ENCODE data around the gene PPAN.
A peak's percentile ranks its signal among the peaks of the same experiment; 100 is the strongest.

Gene PPAN, protein sequence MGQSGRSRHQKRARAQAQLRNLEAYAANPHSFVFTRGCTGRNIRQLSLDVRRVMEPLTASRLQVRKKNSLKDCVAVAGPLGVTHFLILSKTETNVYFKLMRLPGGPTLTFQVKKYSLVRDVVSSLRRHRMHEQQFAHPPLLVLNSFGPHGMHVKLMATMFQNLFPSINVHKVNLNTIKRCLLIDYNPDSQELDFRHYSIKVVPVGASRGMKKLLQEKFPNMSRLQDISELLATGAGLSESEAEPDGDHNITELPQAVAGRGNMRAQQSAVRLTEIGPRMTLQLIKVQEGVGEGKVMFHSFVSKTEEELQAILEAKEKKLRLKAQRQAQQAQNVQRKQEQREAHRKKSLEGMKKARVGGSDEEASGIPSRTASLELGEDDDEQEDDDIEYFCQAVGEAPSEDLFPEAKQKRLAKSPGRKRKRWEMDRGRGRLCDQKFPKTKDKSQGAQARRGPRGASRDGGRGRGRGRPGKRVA

DNA sequence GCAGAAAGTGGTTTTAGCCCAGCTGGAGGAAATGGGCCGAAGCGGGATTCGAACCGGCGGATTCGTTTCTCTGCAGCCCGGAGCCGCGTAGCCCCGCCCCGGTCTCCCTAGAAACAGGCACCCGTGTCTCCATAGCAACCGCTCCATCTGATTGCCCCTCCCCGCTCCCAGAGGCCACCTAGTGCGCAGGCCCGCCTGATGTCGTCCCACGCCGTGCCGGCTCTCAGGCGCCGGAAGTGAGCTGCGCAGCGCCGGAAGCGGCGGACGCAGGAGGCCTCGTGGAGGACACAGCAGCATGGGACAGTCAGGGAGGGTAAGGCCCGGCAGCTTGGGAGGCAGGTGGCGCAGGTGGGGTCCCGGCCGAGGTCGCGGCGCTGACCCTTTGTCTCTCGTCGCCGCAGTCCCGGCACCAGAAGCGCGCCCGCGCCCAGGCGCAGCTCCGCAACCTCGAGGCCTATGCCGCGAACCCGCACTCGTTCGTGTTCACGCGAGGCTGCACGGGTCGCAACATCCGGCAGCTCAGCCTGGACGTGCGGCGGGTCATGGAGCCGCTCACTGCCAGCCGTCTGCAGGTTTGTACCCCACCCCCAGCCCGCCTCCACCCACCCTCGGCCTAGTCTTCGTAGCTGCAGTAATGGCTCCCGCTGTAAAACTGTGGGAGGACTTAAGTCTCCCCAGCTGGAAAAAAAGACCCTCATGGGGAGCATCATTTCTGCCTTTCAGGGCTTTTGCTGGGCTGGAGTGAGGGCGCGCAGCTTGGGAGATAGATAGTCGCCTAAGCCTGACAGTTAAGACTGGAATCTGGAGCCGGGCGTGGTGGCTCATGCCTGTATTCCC, at the start of gene PPAN:
Gene PPAN, plus strand, starts transcription at position 263 of the 837 bp plus-strand sequence. Its CDS starts 33 bp downstream, at position 296.
- peak; percentile 69 to 99 (median 94) for DNase-seq

DNA sequence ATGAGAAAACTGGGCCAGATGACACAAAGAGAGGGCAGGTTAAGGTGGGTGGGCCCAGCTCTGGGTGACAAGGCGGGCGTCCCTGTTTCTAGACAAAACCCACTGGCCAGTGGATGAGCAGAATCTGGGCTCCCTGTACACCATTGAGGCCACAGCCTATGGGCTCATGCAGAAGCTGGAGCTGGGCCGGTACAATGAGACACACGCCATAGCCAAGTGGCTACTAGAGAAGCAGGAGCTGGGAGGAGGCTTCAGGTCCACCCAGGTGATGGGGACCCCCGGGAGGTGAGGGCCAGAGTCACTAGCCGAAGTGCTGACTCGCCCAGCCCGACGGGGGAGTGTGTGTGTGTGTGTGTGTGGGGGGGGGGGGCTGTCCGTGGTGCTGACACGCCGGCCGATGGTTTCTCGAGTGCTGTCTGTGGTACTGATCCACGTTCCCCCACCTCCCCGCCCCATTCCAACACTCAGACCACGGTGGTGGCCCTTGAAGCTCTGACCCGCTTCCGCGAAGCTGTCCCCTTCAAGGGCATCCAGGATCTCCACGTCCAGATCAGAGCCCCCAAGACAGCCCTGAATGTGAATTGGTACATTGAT, 44.3 kb upstream of the PPAN start:
- no peak for DNase-seq

DNA sequence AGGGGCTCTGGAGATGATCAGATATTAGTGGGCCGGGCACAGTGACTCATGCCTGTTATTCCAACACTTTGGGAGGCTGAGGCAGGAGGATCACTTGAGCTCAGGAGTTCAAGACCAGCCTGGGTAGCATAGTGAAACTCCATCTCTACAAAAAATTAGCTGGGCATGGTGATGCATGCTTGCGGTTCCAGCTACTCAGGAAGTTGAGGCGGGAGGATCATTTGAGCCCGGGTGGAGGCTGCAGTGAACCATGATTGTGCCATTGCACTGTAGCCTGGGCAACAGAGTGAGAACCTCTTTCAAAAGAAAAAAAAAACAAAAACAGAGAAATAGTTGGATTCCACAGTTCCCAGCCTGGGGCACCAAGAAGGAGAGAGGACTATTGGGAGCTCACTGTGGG, 38.0 kb upstream of the PPAN start:
- DNase-seq: no peak

DNA sequence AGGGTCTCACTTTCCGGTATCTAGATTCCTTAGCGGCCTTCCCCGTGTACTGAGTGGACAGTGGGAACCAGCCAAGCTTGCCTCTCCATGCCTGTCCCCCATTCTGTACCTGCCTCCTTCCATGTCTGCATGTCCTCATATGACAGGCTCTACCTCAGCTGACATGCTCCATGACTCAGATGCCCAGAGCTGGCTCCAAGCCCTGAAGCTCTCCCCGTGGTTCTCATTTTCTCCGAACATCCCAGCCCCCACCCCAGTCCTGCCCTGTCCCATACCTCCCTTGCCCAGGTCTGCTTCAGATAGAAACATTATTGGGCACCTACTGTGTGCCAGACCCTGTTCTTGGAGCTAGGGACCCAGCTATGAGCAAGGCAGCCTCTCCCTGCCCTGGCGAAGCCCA, 37.1 kb upstream of the PPAN start:
- no peak for DNase-seq

DNA sequence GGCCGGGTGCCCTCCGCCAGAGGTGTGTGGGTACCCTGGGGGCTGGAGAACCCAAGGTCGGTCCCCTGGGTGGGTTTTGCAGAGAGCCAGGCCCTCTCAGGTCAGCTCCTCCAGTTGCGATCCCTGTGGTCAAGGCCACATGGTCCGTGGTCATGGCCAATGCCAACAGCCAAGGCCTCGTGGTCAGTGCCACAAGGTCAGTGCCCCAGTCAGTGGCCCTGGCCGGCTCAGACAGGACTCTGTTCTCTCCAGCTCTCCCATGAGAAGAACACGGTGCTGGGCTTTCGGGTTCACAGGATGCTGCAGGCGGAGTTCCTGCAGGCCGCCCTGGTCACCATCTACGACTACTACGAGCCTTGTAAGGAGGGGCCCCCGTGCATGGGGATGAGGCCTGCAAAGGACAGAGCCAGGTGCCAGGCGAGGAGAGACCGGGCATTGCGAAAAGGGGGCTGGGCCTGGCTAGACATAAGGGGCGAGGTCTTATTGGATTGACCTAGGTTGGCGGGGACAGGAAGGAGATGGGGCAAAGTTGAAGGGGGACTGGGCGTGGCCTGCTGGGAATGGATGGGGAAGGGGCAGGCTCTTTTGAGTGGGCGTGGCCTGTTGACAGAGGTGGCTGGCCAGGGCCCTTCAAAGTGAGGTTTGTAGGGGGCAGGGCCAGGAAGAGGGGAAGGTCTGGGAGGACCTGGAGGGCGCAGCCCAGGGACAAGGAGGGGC, 35.3 kb upstream of the PPAN start:
- DNase-seq: no peak

DNA sequence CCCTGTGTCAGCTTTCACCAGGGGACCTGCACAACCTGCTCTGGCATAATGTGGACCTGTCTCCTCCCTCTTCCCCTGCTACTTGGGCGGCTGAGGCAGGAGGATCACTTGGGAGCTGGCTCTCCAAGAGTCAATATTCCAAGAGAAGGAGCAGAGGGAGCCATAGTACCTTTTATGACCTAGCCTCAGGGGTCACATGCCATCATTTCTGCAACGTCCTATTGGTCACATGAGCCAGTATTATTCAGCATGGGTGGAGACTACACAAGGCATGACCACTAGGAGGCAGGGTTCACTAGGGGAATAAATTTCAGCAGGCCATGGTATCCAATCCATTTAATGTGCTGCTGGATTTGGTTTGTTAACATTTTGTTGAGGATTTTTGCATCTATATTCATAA, 32.0 kb upstream of the PPAN start:
- no peak for DNase-seq

DNA sequence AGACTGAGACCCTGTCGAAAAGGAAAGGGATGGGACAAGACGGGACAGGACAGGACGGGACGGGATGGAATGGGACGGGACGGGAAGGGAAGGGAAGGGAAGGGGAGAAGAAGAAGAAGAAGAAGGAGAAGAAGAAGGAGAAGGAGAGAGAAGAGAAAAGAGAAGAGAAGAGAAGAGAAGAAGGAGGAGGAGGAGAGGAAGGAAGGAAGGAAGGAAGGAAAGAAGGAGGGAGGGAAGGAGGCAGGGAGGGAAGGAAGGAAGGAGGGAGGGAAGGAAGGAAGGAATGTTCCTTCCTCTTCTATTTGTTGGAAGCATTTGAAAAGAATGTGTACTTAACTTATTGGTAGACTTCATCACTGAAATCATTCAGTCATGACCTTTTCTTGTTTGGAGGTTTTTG, 29.6 kb upstream of the PPAN start:
- DNase-seq: no peak

DNA sequence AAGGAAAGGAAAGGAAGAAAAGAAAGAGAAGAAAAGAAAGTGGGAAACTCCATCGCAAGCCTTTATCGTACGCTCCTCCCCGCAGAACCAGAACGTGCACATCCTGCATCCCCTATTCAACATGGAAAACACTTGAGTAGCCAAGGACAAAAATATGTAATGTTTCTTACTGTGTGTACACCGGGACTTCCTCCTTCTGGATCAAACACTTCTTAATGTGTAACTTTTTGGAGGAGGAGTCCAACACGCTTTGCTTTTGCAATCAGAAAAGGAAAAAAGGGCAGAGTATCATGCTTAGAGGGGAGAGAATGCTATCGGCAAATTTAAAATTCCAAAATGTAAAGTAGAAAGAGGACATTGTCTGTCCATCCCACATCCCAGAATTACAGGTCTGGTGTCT, 27.8 kb upstream of the PPAN start:
- DNase-seq: no peak

DNA sequence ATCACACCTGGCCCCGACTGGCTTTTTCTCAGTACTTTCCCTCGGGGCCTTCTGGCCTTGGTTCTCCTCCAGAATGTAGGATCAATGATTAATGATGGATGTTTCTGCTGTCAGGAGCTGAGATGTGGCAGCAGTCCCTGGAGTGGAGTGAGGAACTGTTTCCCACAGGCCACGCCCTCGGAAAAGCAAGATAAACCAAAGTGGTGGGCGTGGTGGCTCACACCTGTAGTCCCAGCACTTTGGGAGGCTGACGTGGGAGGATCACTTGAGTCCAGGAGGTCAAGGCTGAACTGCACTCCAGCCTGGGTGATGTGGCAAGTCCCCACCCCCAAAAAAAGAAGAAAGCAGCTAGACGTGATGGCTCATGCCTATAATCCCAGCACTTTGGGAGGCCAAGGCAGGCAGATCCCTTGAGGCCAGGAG, 27.1 kb upstream of the PPAN start:
- DNase-seq: no peak

DNA sequence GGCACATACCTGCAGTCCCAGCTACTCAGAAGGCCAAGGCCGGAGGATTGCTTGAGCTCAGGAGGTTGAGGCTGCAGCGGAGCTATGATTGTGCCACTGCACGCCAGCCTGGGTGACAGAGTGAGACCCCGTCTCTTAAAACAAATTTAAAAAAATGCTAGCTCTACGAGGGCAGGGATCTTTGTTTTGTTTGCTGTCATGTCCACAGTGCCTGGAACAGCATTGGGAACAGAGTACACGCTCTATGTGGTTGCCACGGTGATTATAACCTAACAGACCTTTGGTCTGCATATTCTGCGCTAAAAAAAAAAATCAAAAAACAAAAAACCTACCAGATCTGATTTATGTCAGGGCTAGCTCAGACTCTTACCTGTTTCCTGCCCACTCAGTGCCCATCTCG, 22.3 kb upstream of the PPAN start:
- no peak for DNase-seq

DNA sequence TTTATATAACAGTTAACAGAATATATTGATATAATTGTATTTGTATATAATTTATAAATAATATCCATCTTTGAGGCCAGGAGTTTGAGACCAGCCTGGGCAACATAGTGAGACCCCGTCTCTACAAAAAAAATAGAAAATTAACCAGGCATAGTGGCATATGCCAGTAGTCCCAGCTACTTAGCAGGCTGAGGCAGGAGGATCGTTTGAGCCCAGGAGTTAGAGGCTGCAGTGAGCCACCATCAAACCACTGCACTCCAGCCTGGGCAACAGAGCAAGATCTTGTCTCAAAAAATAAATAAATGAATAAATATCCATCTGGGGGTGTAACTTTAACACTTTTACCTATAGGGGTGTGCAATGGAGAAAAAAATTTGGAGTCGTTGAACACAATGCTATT, 21.4 kb upstream of the PPAN start:
- no peak for DNase-seq

DNA sequence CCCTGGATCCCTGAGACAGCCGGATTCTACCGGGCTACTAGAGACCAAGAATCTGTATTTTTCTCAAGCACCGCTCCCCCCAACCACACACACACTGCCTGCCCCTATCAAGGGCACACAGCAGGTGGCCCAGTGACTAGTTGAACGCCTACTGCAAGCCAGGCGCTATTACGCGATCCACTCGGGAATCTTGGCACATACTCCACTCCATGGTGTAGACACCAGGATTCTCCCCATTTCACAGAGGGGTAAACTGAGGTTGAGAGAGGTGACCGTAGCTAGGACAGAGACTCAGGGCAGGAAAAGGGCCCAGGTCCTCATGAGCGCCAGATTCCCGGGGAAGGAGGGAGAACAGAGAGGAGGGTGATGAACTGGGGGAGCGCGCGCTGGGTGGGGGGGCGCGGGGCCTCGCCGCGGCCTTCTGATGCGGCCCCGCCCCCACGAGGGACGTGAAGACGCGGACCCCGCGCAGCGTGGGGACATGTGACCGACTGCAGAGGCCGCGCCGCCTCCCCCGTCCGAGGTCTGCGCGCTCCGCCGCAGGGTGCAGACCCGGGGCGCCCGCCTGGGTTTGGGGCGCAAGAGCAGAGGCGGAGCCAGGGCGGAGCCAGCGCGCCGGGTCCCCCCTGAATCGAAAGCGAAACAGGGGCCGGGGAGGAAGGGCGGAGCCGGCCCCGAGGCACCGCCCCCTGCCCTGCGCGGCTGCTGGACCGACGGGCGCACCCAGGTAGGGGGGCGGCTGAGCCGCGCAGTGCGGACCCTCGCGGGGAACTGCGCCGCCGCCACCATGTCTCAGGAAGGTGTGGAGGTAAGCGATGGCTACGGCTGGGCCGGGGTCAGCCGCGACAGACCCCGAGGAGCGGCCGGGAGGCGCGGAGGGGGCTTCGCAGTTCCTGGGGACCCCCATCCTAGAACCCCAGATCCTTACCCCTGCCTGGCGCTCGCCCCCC, 20.2 kb upstream of the PPAN start, which contains the start of gene SHFL:
Gene SHFL, plus strand, starts transcription at position 677 of the 950 bp plus-strand sequence. Its CDS starts 111 bp downstream, at position 788.
- DNase-seq: peak in 39 of 56 donors; percentile 6 to 72 (median 45)

DNA sequence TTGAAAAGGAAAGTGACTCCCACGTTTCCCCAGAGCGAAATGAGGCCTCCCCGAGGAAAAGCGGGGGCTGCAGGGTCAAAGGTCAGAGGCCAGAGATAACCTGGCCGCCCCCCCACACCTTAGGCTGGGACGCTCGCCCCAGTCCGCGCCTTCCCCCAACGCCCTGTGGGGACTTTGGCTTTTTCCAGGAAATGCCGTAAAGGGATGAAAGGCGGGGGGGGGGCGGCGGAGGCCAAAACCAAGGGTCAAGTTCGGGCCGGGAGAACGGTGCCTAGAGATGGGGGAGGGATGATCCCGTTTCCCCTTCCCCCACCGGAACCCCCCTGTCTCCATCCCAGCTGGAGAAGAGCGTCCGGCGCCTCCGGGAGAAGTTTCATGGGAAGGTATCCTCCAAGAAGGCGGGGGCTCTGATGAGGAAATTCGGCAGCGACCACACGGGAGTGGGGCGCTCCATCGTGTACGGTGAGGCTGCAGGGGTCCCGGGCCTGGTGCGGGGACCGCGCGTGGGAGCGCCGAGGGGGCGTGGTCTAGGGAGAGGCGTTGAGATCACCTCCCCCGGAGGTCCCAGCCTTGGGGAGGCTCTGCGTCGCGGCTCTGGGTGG, 19.5 kb upstream of the PPAN start:
- peak in 2 of 56 donors; percentile 12 to 62 for DNase-seq

DNA sequence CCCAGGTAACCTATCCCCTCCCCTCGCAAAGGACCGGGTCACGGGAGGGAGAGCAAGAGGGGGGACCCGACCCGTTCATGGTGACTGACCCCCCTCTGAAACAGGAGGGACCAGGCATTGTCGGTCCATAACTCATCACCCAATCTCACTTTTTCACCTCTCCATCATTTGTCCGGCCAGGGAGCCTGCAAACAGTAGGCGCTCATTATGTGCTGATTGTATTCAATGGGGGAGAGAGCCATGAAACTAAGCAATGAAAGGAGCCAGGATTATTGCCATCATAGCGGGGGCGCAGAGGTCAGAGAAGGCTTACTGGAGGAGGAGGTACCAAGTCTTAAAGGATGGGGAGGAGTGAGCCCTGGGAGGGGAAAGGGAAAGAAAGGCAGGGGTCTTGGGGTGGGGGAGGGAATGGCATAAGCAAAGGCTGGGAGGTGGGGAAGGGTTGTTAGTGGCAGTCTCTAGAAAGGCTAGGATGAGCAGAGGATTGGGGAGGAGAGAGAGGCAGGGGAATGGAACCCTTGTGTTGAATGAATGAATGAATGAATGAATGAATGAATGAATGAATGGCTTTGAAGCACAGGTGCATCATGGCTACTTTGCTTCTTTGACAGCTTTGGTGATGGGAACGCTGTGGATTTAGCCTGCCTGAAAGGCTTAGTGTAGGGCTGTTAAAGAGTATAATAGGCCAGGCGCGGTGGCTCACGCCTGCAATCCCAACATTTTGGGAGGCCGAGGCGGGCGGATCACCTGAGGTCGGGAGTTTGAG, 18.7 kb upstream of the PPAN start:
- DNase-seq: no peak

DNA sequence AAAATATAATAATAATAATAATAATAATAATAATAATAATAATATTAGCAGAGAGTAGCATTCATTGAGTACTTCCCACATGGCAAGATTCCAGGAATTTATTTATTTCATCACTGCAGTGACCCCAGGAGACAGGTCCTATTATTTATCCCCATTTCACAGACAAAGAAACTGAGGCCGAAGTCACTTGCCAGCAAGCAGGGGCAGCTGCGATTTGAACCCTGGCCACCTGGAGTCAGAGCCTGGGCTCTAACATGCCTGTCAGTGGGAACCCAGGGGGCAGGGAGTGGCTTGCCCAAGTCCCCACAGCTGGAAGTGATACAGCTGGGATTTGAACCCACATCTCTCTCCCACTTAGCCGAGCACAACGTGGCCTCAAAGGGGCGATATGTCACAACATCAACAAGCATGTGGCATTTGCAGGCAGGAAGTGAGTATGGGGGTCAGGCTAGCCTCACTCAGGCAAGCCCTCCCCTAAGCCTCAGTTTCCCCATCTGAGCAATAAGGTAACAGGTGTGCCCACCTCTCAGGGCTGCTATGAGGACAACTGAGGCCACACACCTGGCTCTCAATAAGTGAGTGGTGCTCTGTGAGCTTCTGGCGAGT, 17.1 kb upstream of the PPAN start:
- DNase-seq: no peak

DNA sequence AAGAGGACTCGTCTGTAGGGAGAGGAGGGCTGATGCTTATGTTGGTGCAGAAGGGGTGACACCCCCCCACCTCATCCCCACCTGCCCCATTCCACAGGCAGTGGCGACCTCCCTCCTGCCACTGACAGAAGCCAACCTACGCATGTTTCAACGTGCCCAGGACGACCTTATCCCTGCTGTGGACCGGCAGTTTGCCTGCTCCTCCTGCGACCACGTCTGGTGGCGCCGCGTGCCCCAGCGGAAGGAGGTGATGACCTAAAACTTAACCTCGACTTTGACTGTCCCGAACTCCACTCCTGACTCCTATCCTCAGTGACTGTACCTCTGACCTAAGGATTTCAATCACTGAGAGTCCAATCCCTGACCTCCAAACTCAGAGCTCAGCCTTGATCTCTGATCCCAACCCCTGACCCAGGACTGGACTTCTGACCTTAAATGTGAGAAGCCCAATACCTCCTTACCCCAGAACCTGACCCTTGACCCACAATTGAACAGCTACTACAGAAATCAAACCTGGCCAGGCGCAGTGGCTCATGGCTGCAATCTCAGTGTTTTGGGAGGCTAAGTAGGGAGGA, 16.3 kb upstream of the PPAN start:
- no peak for DNase-seq

DNA sequence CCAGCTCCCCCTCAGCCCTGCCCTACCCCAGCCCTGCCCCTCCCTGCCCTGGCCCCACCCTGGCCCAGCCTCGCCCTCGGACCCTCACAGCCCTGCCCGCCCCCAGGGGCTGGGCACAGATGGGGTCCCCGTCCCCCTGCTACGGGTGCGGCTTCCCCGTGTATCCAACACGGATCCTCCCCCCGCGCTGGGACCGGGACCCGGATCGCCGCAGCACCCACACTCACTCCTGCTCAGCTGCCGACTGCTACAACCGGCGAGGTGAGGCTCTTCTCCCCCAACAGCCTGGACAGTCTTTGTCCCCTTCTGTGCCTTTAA, 14.8 kb upstream of the PPAN start:
- no peak for DNase-seq

Measured in amygdala (tissue), 56 donors.